KOPT-K1 (cell line): ENCODE results near the gene TSPAN32.
"Not testable (repeated sequence)": the region's sequence is repeated elsewhere in the genome, so short reads cannot be mapped to it uniquely, and the experiment has no call there.

Source experiments
- H3K27ac ChIP-seq: fragments of 200-600 bp; sonication (generic); 2 replicates; pipeline ENCODE4 v1.5.1; 2016; ENCODE audit warnings: antibody characterized with exemption, mild to moderate bottlenecking, low read depth, low read length; ENCODE audit not compliant: poor library complexity, severe bottlenecking
- H3K36me3 ChIP-seq: fragments of 200-600 bp; sonication (generic); 2 replicates; pipeline ENCODE4 v1.5.1; 2017; ENCODE audit warnings: antibody characterized with exemption, mild to moderate bottlenecking, low read length, moderate library complexity; ENCODE audit not compliant: insufficient read depth
- H3K9me3 ChIP-seq: fragments of 200-600 bp; sonication (generic); 2 replicates; pipeline ENCODE4 v1.5.1; 2017; ENCODE audit warnings: antibody characterized with exemption, low read length, mild to moderate bottlenecking; ENCODE audit not compliant: insufficient read depth, poor library complexity, severe bottlenecking

Gene TSPAN32

DNA sequence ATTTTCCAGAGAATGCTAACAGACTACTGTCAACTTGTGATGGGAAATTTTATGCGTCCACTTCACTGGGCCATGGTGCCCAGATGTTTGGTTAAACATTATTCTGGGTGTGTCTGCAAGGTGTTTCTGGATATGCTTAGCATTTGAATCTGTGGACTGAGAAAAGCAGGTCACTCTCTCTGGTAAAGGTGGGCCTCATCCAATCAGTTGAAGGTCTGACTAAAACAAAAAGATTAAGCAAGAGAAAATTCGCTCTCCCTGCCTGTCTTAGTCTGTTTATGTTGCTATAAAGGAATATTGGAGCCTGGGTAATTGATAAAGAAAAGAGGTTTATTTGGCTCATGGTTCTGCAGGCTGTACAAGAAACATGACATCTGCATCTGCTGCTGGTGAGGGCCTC, 43.2 kb downstream of the TSPAN32 start:
- H3K36me3 ChIP-seq = no peaks in the 10 kb centered on the region
- H3K9me3 ChIP-seq = peaks cover 43% of the 10 kb centered on the region
- H3K27ac ChIP-seq = no peak overlapping the region

DNA sequence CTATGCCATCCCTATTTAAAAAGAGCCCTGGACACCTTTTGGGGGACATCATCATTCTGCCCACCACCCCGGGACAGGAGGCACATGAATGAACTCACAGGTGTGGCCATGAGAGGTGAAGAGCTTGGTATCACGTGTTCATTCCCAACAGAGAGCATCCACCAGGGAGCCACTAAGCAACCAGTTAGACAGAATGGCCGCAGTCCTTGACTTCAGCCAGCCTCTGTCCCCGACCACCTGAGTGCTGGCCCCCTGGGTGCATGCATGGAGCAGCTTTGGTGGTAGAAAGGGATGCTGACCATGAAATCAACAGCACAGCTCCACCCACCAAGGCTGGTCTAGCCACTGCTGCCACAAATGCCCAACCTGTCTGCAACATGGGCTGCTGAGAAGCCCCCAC, 44.2 kb downstream of the TSPAN32 start:
- Histone ChIP-seq H3K36me3 (no peaks in the 10 kb centered on the region), H3K9me3 (peaks cover 45% of the 10 kb centered on the region), H3K27ac (no peak overlapping the region)

DNA sequence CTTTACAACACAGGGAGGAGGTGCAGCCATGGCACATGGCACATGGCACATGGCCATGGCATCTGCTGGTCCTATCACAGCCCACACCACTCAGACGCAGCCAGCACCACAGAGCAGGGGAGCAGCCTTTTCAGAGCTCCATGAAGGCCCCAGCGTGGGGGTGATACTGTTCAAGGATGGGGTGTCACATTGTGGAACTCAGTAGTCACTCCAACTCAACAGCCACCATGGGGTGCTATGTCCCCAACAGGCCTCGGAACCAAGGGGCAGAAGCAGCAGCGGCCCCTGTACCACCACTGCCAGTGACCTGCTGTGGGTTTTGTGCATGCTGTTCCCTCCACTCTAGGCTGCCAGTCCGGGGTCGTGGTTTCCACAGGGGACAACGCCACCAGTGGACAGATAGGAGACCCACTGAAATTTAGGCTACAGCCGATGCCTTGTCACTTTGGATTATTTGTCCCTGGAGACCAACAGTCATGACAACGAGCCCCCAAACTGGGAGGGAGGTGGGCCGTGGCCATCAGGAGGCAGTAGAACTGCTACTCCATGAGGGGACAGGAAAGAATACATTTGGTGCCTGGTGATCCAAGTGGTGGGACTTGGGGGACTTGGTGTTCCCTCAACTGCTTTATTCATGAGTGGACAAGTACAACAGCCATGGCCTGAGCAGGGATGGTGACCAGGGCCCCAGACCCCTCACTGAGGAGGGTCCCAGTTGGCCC, 44.9 kb downstream of the TSPAN32 start:
- no peaks in the 10 kb centered on the region for H3K36me3 ChIP-seq
- no peak overlapping the region for H3K27ac ChIP-seq
- peaks cover 46% of the 10 kb centered on the region for H3K9me3 ChIP-seq

DNA sequence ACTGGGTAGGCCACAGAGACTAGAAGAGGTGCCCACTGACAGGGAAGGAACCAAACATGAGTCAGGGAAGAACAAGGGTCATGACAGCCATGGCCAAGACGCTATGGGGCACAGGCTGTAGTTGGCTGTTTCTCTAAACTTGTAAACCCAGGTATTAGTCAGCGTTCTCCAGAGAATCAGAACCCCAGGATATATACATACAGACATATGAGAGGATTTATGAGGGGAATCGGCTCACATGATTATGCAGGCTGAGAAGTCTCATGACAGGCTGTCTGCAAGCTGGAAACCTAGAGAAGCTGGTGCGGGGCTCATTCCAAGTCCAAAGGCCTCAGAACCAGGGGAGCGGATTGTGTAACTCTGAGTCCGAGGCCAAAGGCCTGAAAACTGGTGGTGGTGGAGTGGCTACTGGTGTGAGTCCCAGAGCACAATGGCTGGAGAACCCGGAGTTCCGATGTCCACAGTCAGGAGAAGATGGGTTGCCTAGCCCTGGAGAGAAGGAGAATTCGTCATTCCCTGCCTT, 45.6 kb downstream of the TSPAN32 start:
- no peak overlapping the region for H3K27ac ChIP-seq
- H3K36me3 ChIP-seq = no peaks in the 10 kb centered on the region
- peaks cover 46% of the 10 kb centered on the region for H3K9me3 ChIP-seq

- Histone ChIP-seq H3K36me3 (no peaks in the 10 kb centered on the region), H3K9me3 (peaks cover 41% of the 10 kb centered on the region), H3K27ac (no peak overlapping the region)
Measured at GRCh38 chr11:2348986-2349385, 47.2 kb downstream of the TSPAN32 start.

DNA sequence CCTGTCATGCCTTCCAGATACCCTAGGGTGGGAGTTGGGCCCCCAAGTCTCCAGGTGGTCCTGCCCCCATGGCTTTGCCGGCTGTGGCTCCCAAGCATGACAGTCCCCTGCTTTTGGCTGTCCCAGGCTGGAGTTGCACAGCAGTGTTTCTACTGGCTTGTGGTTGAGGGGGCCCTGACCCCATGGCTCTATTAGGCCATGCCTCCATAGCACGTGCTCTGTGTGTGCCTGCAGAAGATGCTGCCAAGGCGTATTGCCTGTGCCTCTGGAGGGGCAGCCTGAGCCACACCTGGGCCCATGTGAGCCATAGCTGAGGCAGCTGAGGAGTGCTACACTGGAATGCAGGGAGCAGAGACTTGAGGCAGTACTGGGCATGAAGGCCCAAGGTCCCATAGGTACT, 49.9 kb downstream of the TSPAN32 start:
- Histone ChIP-seq H3K36me3 (no peaks in the 10 kb centered on the region), H3K9me3 (peaks cover 31% of the 10 kb centered on the region), H3K27ac (no peak overlapping the region)

GRCh38 chr11:2352420-2352819, 50.6 kb downstream of the TSPAN32 start:
- peaks cover 26% of the 10 kb centered on the region for H3K9me3 ChIP-seq

DNA sequence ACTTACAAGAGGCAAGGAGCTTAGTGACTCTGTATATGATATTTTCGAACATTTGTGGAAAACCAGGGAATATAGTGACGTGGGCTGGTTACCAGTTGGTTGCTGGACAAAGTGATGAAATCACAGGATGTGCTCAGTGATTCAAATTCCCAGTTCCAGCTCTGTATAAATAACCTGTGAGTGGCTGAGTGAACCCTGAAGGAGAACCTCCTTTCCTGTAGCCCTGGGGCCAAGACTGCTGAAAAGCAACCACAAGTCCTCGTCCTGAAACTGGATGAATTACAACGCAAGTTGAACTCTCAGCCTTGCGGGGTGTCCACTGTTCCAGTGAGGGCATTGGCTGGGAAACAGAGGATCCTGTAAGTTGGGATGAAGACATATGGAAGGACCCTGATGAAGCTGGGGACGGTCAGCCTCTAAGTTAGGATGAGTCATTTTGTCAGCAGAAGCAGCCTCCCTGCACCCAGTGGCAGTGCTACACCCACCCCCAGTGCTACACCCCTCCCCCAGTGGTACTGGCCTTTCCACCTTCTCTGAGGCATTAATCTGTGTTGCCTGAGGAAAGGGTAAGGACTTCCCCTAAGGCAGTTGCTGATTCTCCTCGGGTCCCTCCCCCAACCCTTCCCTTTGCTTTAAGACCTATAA, 53.3 kb downstream of the TSPAN32 start:
- H3K9me3 ChIP-seq = peaks cover 3% of the 10 kb centered on the region
- H3K27ac ChIP-seq = no peak overlapping the region
- no peaks in the 10 kb centered on the region for H3K36me3 ChIP-seq

More at GRCh38 chr11:2352420-2352819, 50.6 kb downstream of the TSPAN32 start:
- no peaks in the 10 kb centered on the region for H3K36me3 ChIP-seq
- H3K27ac ChIP-seq = no peak overlapping the region

DNA sequence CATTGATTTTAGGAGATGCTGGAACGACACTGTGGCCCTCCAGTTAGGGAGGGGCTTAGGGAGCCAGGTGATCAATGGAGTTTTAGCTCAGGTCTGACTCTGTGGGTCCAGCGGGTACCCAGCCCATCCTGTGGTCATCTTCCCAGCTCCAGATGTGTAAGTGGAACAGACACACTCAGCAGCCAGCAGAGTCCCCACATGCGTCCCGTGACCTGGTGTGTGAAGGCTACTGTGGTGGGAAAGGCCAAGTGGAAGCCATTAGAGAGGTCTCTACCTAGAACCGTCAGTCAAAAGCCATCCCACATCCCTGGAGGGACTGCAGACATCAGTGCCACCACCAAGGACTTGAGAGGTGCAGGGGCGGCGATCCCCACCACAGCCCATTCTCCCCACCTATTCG, 55.4 kb downstream of the TSPAN32 start:
- Histone ChIP-seq H3K9me3 (no peaks in the 10 kb centered on the region), H3K36me3 (no peaks in the 10 kb centered on the region), H3K27ac (no peak overlapping the region)

- H3K36me3 ChIP-seq, H3K27ac ChIP-seq, H3K9me3 ChIP-seq: not testable (repeated sequence)
Measured at GRCh38 chr11:2357651-2358050, 55.8 kb downstream of the TSPAN32 start.

DNA sequence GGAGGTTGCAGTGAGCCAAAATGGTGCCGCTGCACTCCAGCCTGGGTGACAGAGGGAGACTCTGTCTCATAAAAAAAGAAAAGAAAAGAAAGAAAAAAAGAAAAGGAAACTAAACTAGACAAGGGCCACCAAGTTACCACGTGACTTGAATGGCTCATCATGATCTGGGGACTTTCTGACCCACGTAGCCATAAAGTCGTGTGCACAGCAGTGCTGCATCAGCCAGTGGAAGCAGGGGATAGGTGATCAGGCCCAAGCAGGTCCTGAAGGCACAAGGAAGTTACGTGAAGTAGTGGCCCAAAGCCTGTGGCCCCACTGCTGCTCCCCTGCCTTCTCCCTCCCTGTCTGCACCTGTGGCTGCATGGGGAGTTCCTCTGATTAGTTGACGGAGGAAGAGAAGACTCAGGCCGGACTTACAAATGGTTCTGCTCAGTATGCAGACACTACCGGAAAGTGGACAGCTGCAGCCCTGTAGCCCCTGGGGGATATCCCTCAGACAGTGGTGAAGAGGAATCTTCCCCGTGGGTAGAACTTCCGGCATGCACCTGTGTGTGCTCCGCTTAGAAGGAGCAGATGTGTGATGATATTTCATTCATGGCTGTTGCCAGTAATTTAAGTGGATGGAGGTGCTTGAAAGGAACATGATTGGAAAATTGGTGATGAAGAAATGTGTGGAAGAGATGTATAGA, 57.1 kb downstream of the TSPAN32 start:
- H3K36me3 ChIP-seq = no peaks in the 10 kb centered on the region
- H3K9me3 ChIP-seq = no peaks in the 10 kb centered on the region
- no peak overlapping the region for H3K27ac ChIP-seq

- H3K9me3 ChIP-seq = no peaks in the 10 kb centered on the region
- H3K36me3 ChIP-seq = no peaks in the 10 kb centered on the region
- no peak overlapping the region for H3K27ac ChIP-seq
Measured at GRCh38 chr11:2359557-2359956, 57.7 kb downstream of the TSPAN32 start.

DNA sequence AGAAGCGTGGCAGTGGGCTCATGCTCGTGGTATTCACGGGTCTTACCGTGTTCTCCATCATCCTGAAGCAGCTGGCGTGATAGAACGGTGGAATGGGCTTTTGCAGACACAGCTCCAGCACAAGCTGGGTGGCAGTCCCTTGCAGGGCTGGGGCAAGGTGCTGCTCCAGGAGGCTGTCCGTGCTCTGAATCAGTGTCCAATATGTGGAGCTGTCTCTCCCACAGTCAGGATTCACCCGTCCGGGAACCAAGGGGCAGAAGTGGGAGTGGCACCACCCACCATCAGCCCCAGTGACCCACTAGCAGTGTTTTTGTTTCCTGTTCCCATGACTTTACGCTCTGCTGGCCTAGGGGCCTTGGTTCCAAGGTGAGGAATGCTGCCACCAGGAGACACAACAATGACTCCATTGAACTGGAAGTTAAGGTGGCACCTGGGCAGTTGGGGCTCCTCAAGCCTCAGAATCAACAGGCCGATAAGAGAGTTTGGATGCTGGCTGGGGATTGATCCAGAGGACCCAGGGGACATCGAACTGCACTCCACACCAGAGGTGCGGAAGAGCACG, 58.3 kb downstream of the TSPAN32 start:
- no peaks in the 10 kb centered on the region for H3K36me3 ChIP-seq
- no peak overlapping the region for H3K27ac ChIP-seq
- H3K9me3 ChIP-seq = no peaks in the 10 kb centered on the region

- Histone ChIP-seq H3K9me3 (no peaks in the 10 kb centered on the region), H3K36me3 (no peaks in the 10 kb centered on the region), H3K27ac (no peak overlapping the region)
Measured at GRCh38 chr11:2361565-2361964, 59.8 kb downstream of the TSPAN32 start.

- Histone ChIP-seq H3K27ac (no peak overlapping the region), H3K36me3 (no peaks in the 10 kb centered on the region), H3K9me3 (no peaks in the 10 kb centered on the region)
Measured at GRCh38 chr11:2362414-2362813, 60.6 kb downstream of the TSPAN32 start.
